Measurements from ENCODE around the gene HDAC4. TPM values are rescaled to one million over a fixed set of nuclear protein-coding genes. Genes with fewer than 3 reads are reported as not detected.
A peak's percentile ranks its signal among the peaks of the same experiment; 100 is the strongest.

HDAC4 gene
- total RNA-seq, 4 donors from 2014 or later = 21.6 to 72.7 (median 35.2) TPM

- Histone ChIP-seq H3K36me3 (peaks cover 0 to 10% (median 0%) of the 10 kb centered on the region in 3 donors), H3K4me1 (peaks cover 0 to 80% (median 32%) of the 10 kb centered on the region in 3 donors), H3K27ac (peak overlapping the region; percentile 53 to 89 (median 84)), H3K27me3 (no peaks in the 10 kb centered on the region), H3K4me3 (no peak overlapping the region), H3K9me3 (no peaks in the 10 kb centered on the region)
- no peak for DNase-seq
- WGBS, 2 donors = 91% methylated on average over 12 of the region's 14 CpGs; no CpG with 5 or more reads in 1 of the 2 donors
- intact Hi-C loops (cut with DNase I) = no loop called here
- TF ChIP-seq, protein P1, sequence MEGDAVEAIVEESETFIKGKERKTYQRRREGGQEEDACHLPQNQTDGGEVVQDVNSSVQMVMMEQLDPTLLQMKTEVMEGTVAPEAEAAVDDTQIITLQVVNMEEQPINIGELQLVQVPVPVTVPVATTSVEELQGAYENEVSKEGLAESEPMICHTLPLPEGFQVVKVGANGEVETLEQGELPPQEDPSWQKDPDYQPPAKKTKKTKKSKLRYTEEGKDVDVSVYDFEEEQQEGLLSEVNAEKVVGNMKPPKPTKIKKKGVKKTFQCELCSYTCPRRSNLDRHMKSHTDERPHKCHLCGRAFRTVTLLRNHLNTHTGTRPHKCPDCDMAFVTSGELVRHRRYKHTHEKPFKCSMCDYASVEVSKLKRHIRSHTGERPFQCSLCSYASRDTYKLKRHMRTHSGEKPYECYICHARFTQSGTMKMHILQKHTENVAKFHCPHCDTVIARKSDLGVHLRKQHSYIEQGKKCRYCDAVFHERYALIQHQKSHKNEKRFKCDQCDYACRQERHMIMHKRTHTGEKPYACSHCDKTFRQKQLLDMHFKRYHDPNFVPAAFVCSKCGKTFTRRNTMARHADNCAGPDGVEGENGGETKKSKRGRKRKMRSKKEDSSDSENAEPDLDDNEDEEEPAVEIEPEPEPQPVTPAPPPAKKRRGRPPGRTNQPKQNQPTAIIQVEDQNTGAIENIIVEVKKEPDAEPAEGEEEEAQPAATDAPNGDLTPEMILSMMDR (IDR thresholded peaks at IDR 0.05) = no peak
- TF ChIP-seq POLR2A (IDR thresholded peaks at IDR 0.05) = no peak
Measured at GRCh38 chr2:239310401-239311061, 90.3 kb downstream of the HDAC4 start.

DNA sequence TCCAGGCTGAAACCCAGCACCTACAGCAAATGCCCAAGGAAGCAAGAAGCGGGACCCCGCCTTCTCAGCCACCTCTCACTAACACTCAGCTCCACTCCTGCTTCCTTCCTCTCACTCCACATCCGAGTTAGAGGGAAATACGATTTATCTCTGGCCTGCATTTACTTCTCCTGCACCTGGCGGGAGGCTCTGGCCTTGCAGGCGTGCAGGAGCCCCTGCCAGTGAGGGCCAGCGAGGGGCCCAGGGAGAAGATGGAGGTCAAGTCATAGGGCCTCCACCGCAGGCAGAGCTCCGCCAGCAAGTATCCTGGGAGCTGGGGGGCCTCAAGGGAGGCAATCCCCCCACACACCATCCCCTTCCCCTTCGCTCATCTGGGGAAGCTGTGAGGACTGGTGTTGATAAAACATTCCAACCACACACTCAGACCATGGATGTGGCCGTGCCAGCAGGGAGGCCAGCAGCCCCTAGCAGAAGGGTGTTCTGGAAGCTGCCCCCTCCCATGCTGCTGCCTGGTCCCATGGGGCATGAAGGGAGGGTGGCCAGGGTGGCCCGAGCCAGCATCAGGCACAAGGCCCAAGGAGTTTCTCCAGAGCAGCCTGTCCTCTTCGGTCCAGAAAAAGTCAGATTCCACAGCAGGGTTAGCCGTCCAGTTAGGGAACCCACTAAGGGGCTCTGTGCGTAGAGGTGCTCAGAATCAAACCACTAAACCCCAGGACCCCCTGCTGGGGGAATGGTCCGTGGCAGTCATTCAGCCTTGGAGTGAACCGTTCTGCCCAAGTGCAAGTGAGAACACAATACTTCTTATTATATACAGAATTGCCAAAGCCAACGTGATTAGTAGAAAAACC, 91.2 kb downstream of the HDAC4 start:
- intact Hi-C loops (cut with DNase I) = no loop called here
- Histone ChIP-seq H3K4me1 (peaks cover 0 to 89% (median 35%) of the 10 kb centered on the region in 3 donors), H3K4me3 (peak overlapping the region in 3 of 4 donors; percentile 37 to 59 (median 38)), H3K27ac (peak overlapping the region; percentile 53 to 89 (median 84)), H3K36me3 (peaks cover 0 to 10% (median 0%) of the 10 kb centered on the region in 3 donors), H3K27me3 (no peaks in the 10 kb centered on the region), H3K9me3 (no peaks in the 10 kb centered on the region)
- WGBS, 2 donors = 65 to 84% methylated on average over 8 to 12 of the region's 18 CpGs
- no peak for TF ChIP-seq POLR2A (IDR thresholded peaks at IDR 0.05)
- TF ChIP-seq, protein P1 (IDR thresholded peaks at IDR 0.05) = peak in 1 of 6 experiments; percentile 16
- DNase-seq = no peak

- H3K27ac ChIP-seq = peak overlapping the region; percentile 53 to 89 (median 84)
- intact Hi-C loops (cut with DNase I) = no loop called here
- no peaks in the 10 kb centered on the region for H3K9me3 ChIP-seq
- DNase-seq = no peak
- peak overlapping the region; percentile 6 to 59 (median 38) for H3K4me3 ChIP-seq
- peaks cover 0 to 10% (median 0%) of the 10 kb centered on the region in 3 donors for H3K36me3 ChIP-seq
- H3K4me1 ChIP-seq = peaks cover 0 to 96% (median 38%) of the 10 kb centered on the region in 3 donors
- H3K27me3 ChIP-seq = no peaks in the 10 kb centered on the region
- 49 to 67% methylated on average over 19 of the region's 33 CpGs for WGBS, 2 donors
- TF ChIP-seq, protein P1 (IDR thresholded peaks at IDR 0.05) = no peak
- peak in 2 of 4 donors; percentile 21 to 35 for TF ChIP-seq POLR2A (IDR thresholded peaks at IDR 0.05)
Measured at GRCh38 chr2:239308661-239309397, 92.0 kb downstream of the HDAC4 start.

DNA sequence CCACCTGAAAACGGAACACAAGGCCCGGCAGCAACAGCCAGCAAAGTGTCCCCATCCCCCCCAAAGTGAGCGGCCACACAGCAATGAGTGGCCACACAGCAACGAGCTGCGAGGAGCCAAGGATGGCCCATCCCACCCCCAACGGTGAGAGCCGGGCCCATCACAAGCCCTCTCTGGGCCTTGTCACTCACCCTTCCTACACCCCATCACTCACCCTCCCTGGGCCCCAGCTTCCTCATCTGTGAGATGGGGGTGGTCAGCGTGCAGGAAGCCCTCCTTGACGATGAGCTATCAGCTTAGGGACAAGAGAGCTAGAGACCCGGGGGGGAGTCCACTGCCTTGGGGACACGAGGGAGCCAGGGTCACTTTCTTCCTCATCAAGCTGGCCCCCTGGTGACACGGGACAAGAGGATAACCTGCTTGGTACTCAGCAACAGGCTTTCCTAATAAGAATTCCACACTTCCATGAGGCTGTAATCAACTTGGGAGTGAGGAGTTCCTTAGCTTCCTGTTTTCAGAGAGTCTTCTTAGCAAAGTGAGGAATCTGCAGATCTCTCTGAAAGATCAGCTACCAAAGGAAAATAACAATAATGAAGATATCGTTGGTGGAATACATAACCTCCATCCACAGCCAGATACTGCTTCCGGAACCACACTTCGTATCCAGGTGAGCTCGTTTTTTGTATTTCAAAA, 92.8 kb downstream of the HDAC4 start:
- DNase-seq = no peak
- Histone ChIP-seq H3K36me3 (peaks cover 0 to 10% (median 0%) of the 10 kb centered on the region in 3 donors), H3K27ac (peak overlapping the region; percentile 53 to 89 (median 84)), H3K27me3 (no peaks in the 10 kb centered on the region), H3K4me3 (peak overlapping the region; percentile 6 to 59 (median 38)), H3K4me1 (peaks cover 0 to 96% (median 41%) of the 10 kb centered on the region in 3 donors), H3K9me3 (no peaks in the 10 kb centered on the region)
- TF ChIP-seq POLR2A (IDR thresholded peaks at IDR 0.05) = no peak
- TF ChIP-seq, protein P1 (IDR thresholded peaks at IDR 0.05) = no peak
- WGBS, 2 donors = 66 to 70% methylated on average over 7 to 8 of the region's 16 CpGs
- intact Hi-C loops (cut with DNase I) = no loop called here
